Measurements from ENCODE around the gene PTPRN2.

- TF ChIP-seq CTCF (conservative IDR thresholded peaks at IDR 0.05) (no peak), EZH2 (IDR thresholded peaks at IDR 0.05; ENCODE audit: low read depth) (no peak)
These were observed 1031.0 kb downstream of the PTPRN2 start for GRCh38 chr7:157556642-157556944.

Data from PC-9 (cell line).